H1 (cell line): ENCODE results near the gene RPLP2. TPM values are rescaled to one million over a fixed set of nuclear protein-coding genes. Genes with fewer than 3 reads are reported as not detected.

Experiments used
- CTCF ChIA-PET: fragments of 300-600 bp; sonication (Branson Sonifier 250); formaldehyde crosslinking; loops from one replicate; lab custom pipeline; 2021; ENCODE audit not compliant: partially characterized antibody; lab: Charles Lee
- POLR2A ChIA-PET: fragments of 300-600 bp; sonication (Branson Sonifier 250); formaldehyde crosslinking; loops from one replicate; lab custom pipeline; 2021; ENCODE audit warnings: inconsistent platforms; ENCODE audit not compliant: partially characterized antibody; lab: Charles Lee
- DNase-seq, 2 experiments: peaks; one replicate each; pipeline versions ENCODE4 v3.0.0 to v3.0.0-alpha.2; 2010 to 2022; ENCODE audit warnings: low spot score in 2 of 2, low read depth in 1 of 2, mixed read lengths in 1 of 2
- FAIRE-seq: peaks from 2 replicates; lab custom pipeline; 2011; peaks lifted over from hg19 to GRCh38; lab: Jason Lieb, UNC
- H2AFZ ChIP-seq: 2 replicates; pipeline ENCODE4 v1.8.1; 2012; ENCODE audit warnings: low read length, inconsistent platforms
- H2AK5ac ChIP-seq: 2 replicates; pipeline ENCODE4 v1.6.1; 2013; ENCODE audit warnings: low read depth, low read length
- H2BK120ac ChIP-seq: replicated peaks from 2 replicates; pipeline ENCODE3; 2013; ENCODE audit warnings: low read depth, low read length, inconsistent platforms
- H2BK12ac ChIP-seq: 2 replicates; pipeline ENCODE4 v1.6.1; 2013; ENCODE audit warnings: low read depth, low read length
- H2BK15ac ChIP-seq: 2 replicates; pipeline ENCODE4 v1.6.1; 2013; ENCODE audit warnings: low read length
- H2BK20ac ChIP-seq: 2 replicates; pipeline ENCODE4 v1.6.1; 2013; ENCODE audit warnings: low read length
- H2BK5ac ChIP-seq: 2 replicates; pipeline ENCODE4 v1.6.1; 2013; ENCODE audit warnings: low read depth, low read length
- H3K14ac ChIP-seq: 2 replicates; pipeline ENCODE4 v1.6.1; 2013; ENCODE audit warnings: inconsistent platforms; ENCODE audit not compliant: insufficient read length
- H3K18ac ChIP-seq: 2 replicates; pipeline ENCODE4 v1.6.1; 2013; ENCODE audit warnings: low read length; ENCODE audit errors: extremely low read depth
- H3K23ac ChIP-seq: 2 replicates; pipeline ENCODE4 v1.6.1; 2013; ENCODE audit warnings: inconsistent platforms; ENCODE audit not compliant: insufficient read length
- H3K23me2 ChIP-seq: 2 replicates; pipeline ENCODE4 v1.6.1; 2013; ENCODE audit warnings: low read depth, low read length
- H3K27ac ChIP-seq: 2 replicates; pipeline ENCODE4 v1.6.1; 2011; ENCODE audit warnings: low read depth, low read length, inconsistent platforms
- H3K27me3 ChIP-seq, 4 experiments: replicated peaks in 1 of 4; 1 replicate in 1 of 4; 2 replicates in 3 of 4; pipeline versions ENCODE4 v1.6.1 to v1.8.1; 2011 to 2013; ENCODE audit warnings: low read length in 3 of 4, mild to moderate bottlenecking in 3 of 4, inconsistent platforms in 2 of 4, mixed read lengths in 2 of 4, moderate library complexity in 1 of 4; ENCODE audit not compliant: control insufficient read depth in 3 of 4, insufficient read depth in 3 of 4; ENCODE audit errors: extremely low read depth in 1 of 4
- H3K36me3 ChIP-seq, 4 experiments: 2 replicates each; pipeline versions ENCODE4 v1.6.1 to v1.8.1; 2011 to 2013; ENCODE audit warnings: mild to moderate bottlenecking in 4 of 4, low read length in 3 of 4, moderate library complexity in 2 of 4, control low read depth in 1 of 4, inconsistent platforms in 1 of 4; ENCODE audit not compliant: insufficient read depth in 4 of 4, control insufficient read depth in 2 of 4
- H3K4ac ChIP-seq: replicated peaks from 2 replicates; pipeline ENCODE3; 2013; ENCODE audit warnings: low read length, low read depth, mixed read lengths, inconsistent platforms; ENCODE audit not compliant: insufficient read length
- H3K4me1 ChIP-seq, 4 experiments: replicated peaks in 1 of 4; 1 replicate in 1 of 4; 2 replicates in 3 of 4; pipeline versions ENCODE4 v1.6.1 to v1.8.1; 2011 to 2013; ENCODE audit warnings: low read length in 3 of 4, inconsistent platforms in 2 of 4, mixed read lengths in 1 of 4; ENCODE audit not compliant: insufficient read depth in 4 of 4, control insufficient read depth in 3 of 4
- H3K4me2 ChIP-seq, 2 experiments: 2 replicates each; pipeline versions ENCODE4 v1.6.1 to v1.8.1; 2011 to 2013; ENCODE audit warnings: low read depth in 2 of 2, low read length in 2 of 2, control low read depth in 1 of 2, inconsistent platforms in 1 of 2, mild to moderate bottlenecking in 1 of 2; ENCODE audit not compliant: insufficient read depth in 1 of 2
- H3K4me3 ChIP-seq, 4 experiments: fragments of 200-600, 300-600 bp in 1 of 4; sonication (generic), shearing (Covaris generic), sonication (Bioruptor Twin) in 1 of 4; 2 replicates each; pipeline versions ENCODE4 v1.5.1 to v1.8.1; 2011 to 2016; ENCODE audit warnings: low read length in 4 of 4, low read depth in 3 of 4, control low read depth in 2 of 4, inconsistent platforms in 2 of 4, mild to moderate bottlenecking in 2 of 4, mixed read lengths in 1 of 4, moderate library complexity in 1 of 4; ENCODE audit not compliant: insufficient read depth in 2 of 4; ENCODE audit errors: extremely low read depth in 1 of 4
- H3K56ac ChIP-seq: replicated peaks from 2 replicates; pipeline ENCODE3; 2013; ENCODE audit warnings: low read depth, mild to moderate bottlenecking, mixed read lengths, low read length, inconsistent platforms; ENCODE audit not compliant: insufficient read length
- H3K79me1 ChIP-seq: 2 replicates; pipeline ENCODE4 v1.6.1; 2013; ENCODE audit warnings: low read depth, low read length, control low read depth
- H3K79me2 ChIP-seq, 2 experiments: 2 replicates each; pipeline versions ENCODE4 v1.6.1 to v1.8.1; 2012 to 2013; ENCODE audit warnings: low read length in 2 of 2, mild to moderate bottlenecking in 2 of 2, inconsistent platforms in 1 of 2; ENCODE audit not compliant: insufficient read depth in 2 of 2, control insufficient read depth in 1 of 2
- H3K9ac ChIP-seq, 4 experiments: replicated peaks in 1 of 4; 1 replicate in 1 of 4; 2 replicates in 3 of 4; pipeline versions ENCODE4 v1.6.1 to v1.8.1; 2011 to 2013; ENCODE audit warnings: low read depth in 3 of 4, low read length in 3 of 4, control low read depth in 2 of 4, mild to moderate bottlenecking in 2 of 4, moderate library complexity in 2 of 4, inconsistent platforms in 1 of 4; ENCODE audit errors: extremely low read depth in 1 of 4
- H3K9me3 ChIP-seq, 2 experiments: 2 replicates each; pipeline versions ENCODE4 v1.6.1 to v1.8.1; 2012 to 2013; ENCODE audit warnings: mild to moderate bottlenecking in 2 of 2, moderate library complexity in 2 of 2, control low read depth in 1 of 2, inconsistent platforms in 1 of 2, low read depth in 1 of 2, low read length in 1 of 2, mixed read lengths in 1 of 2; ENCODE audit not compliant: insufficient read depth in 2 of 2
- H4K20me1 ChIP-seq, 2 experiments: replicated peaks in 1 of 2; 2 replicates each; pipeline versions ENCODE3 to v1.8.1; 2011 to 2013; ENCODE audit warnings: inconsistent platforms in 2 of 2, low read length in 2 of 2, mild to moderate bottlenecking in 1 of 2; ENCODE audit not compliant: insufficient read depth in 2 of 2, control insufficient read depth in 1 of 2
- H4K5ac ChIP-seq: 2 replicates; pipeline ENCODE4 v1.6.1; 2013; ENCODE audit warnings: low read length, low read depth, mixed read lengths, inconsistent platforms; ENCODE audit not compliant: insufficient read length
- H4K8ac ChIP-seq: 2 replicates; pipeline ENCODE4 v1.8.0; 2013; ENCODE audit warnings: mild to moderate bottlenecking, moderate library complexity, low read length, inconsistent platforms; ENCODE audit not compliant: insufficient read depth; ENCODE audit errors: extremely low read depth
- H4K91ac ChIP-seq: replicated peaks from 2 replicates; pipeline ENCODE3; 2013; ENCODE audit warnings: low read length, mixed read lengths, inconsistent platforms; ENCODE audit not compliant: insufficient read length
- ATF2 ChIP-seq: IDR thresholded peaks from 2 replicates; pipeline ENCODE4 v1.6.1; 2012; ENCODE audit warnings: low read length, inconsistent platforms
- CBX8 ChIP-seq: fragments of 300-800, 300-1000 bp; sonication (generic); IDR thresholded peaks from 2 replicates; pipeline ENCODE4 v1.7.1; 2016; ENCODE audit warnings: low read depth, low read length, borderline replicate concordance
- CEBPB ChIP-seq: IDR thresholded peaks from 2 replicates; pipeline ENCODE4 v1.6.1; 2012; ENCODE audit warnings: low read depth, low read length
- CHD2 ChIP-seq: IDR thresholded peaks from 2 replicates; pipeline ENCODE4 v1.6.1; 2012; ENCODE audit warnings: low read length, improper control_type of control experiment
- HDAC6 ChIP-seq: IDR thresholded peaks from one replicate; pipeline ENCODE4 v1.7.1; 2012; ENCODE audit warnings: low read depth, mild to moderate bottlenecking, inconsistent platforms, low read length, moderate library complexity
- POLR2A ChIP-seq, 2 experiments: IDR thresholded peaks; 1 replicate in 1 of 2; 2 replicates in 1 of 2; pipeline ENCODE4 v1.6.1; 2011; ENCODE audit warnings: low read depth in 2 of 2, low read length in 2 of 2, mild to moderate bottlenecking in 2 of 2; ENCODE audit errors: control extremely low read depth in 1 of 2
- RNF2 ChIP-seq: fragments of 200-900, 300-1000 bp; sonication (generic); IDR thresholded peaks from 2 replicates; pipeline ENCODE4 v1.7.1; 2016; ENCODE audit warnings: borderline replicate concordance, low read depth, mild to moderate bottlenecking, antibody characterized with exemption, low read length; ENCODE audit not compliant: poor library complexity, severe bottlenecking; ENCODE audit errors: missing control alignments
- SRF ChIP-seq: IDR thresholded peaks from 2 replicates; pipeline ENCODE4 v1.6.1; 2011; ENCODE audit warnings: mild to moderate bottlenecking, low read depth, low read length, moderate library complexity
- TEAD4 ChIP-seq: IDR thresholded peaks from 2 replicates; pipeline ENCODE4 v1.6.1; 2012; ENCODE audit warnings: low read depth, low read length, inconsistent platforms, mixed read lengths
- WGBS, 2 experiments: shearing (Covaris generic) in 1 of 2; methylation state at CpG; one replicate each; pipeline versions ENCODE4 v1.1.6 to v1.1.7; 2013 to 2015; ENCODE audit warnings: low lambda C conversion rate in 2 of 2, mixed read lengths in 2 of 2, inconsistent platforms in 1 of 2, low coverage in 1 of 2, missing lambda C conversion rate in 1 of 2; ENCODE audit not compliant: insufficient replicate concordance in 2 of 2, insufficient coverage in 1 of 2, insufficient read length in 1 of 2; ENCODE audit errors: extremely low coverage in 1 of 2, missing lambda C conversion rate in 1 of 2; 5-methylcytosine and 5-hydroxymethylcytosine counted together
- polyA plus RNA-seq, 7 experiments: library from polyadenylated mRNA; depleted of rRNA in 3 of 7; stranded (reverse) in 5 of 7; unstranded in 2 of 7; fragments of >200 nt in 5 of 7; fragments of 200-250 nt in 2 of 7; gene quantifications; 1 replicate in 5 of 7; 2 replicates in 1 of 7; 4 replicates in 1 of 7; pipeline versions ENCODE4 v1.2.1 to v1.2.3, GENCODE V29; 2011 to 2013; ENCODE audit warnings: missing spikeins in 2 of 7, mixed read lengths in 2 of 7
- total RNA-seq: library from RNA; stranded (reverse); fragmentation: NEBNext Ultra II Directional; extraction: Animal tissue kit (Norgen Biotek cat#: 25700); gene quantifications from 2 replicates; pipeline ENCODE4 v1.2.1, GENCODE V29; 2021

The RPLP2 gene
- total and polyA plus RNA-seq, 2 of the 8 experiments (the other 6 are each of a cell fraction or from before 2014, with no cell fraction given), result 1,789 to 2,106 TPM

DNA sequence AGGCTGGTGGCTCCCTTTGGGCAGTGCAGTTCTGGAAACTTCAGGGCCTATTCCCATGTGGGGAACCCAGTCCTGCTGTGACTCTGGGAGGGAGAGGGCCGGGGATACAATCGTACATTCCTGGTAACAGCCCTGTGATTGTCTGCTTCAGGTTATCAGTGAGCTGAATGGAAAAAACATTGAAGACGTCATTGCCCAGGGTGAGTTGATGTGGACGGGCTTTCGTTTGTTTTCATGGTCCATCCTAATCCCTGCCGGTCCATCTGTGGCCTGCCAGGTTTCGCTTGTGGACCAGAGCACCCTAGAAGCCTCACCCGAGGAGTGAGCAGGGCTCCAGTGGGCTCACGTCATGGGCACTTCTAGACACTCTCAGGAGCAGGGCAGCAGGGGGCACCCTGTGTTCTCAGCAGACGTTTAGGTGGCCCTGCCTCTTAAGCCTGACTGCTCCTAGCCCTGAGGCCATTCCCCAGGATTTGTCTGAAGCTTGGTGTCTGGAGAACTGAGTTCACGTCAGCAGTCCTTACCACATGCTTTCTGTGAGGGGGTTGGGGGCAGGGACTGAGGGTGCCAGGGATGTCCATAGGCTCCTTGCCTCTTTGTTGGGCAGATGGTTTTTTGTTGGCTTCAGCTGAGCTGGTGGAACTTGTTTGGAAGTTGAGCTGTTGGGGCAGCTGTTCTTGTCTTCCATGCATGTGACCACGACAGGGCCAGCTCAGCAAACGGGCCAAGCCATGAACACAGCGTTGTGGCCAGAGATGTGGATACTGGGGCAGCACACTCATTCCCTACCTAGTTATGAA, 1.9 kb downstream of the RPLP2 start:
- no peak overlapping the region for H3K27ac ChIP-seq
- H2BK15ac ChIP-seq, result no peak overlapping the region
- H4K5ac ChIP-seq, result no peak overlapping the region
- H3K4me3 ChIP-seq, result peak overlapping the region in 3 of 4 experiments; percentile 66 to 100 (median 96); a peak in 5 of 8 replicates
- WGBS, 2 experiments, result 90% methylated on average over 14 of the region's 14 CpGs; no CpG with 5 or more reads in 1 of the 2 experiments
- no peaks in the 10 kb centered on the region for H3K9me3 ChIP-seq
- H3K23ac ChIP-seq, result no peak overlapping the region
- no peak overlapping the region for H3K56ac ChIP-seq
- no peak overlapping the region; the same call in 1 of the 2 replicates for H4K8ac ChIP-seq
- H4K91ac ChIP-seq, result no peak overlapping the region
- peak overlapping the region; percentile 49; the same call in 1 of the 2 replicates for H2BK5ac ChIP-seq
- no peak overlapping the region for H2AK5ac ChIP-seq
- no peaks in the 10 kb centered on the region for H3K79me1 ChIP-seq
- DNase-seq (no peak), FAIRE-seq (no peak)
- no peak overlapping the region for H3K14ac ChIP-seq
- peak overlapping the region; percentile 12; the same call in 1 of the 2 replicates for H2BK12ac ChIP-seq
- no peaks in the 10 kb centered on the region for H3K27me3 ChIP-seq
- ChIA-PET POLR2A (interaction anchor here (0.5 to 53.0 kb wide), 6 partner anchors 1 to 234 kb away, joined by 3 to 1917 read pairs (median 4); partner anchors contain the start of genes CD151, CEND1, CRACR2B and PIDD1), CTCF (interaction anchor here (0.6 to 2.2 kb wide), 8 partner anchors 7 to 118 kb away, joined by 3 to 5 read pairs (median 3); partner anchors contain the start of gene PNPLA2)
- peaks cover 0 to 9% (median 2%) of the 10 kb centered on the region in 4 experiments; a peak in 3 of 7 replicates for H3K4me1 ChIP-seq
- H3K23me2 ChIP-seq, result peaks cover 5% of the 10 kb centered on the region; the same call in 1 of the 2 replicates
- no peak overlapping the region for H2BK20ac ChIP-seq
- H2BK120ac ChIP-seq, result no peak overlapping the region
- peaks cover 10 to 22% of the 10 kb centered on the region in 2 experiments for H4K20me1 ChIP-seq
- H3K4me2 ChIP-seq, result peak overlapping the region; percentile 77 to 91
- no peak overlapping the region for H3K18ac ChIP-seq
- no peak overlapping the region for H2AFZ ChIP-seq
- H3K9ac ChIP-seq, result 0 out of 7 replicates have a peak overlapping the region, but pooled peaks of 1 of the 4 experiments have one; percentile 99
- H3K36me3 ChIP-seq, result peaks cover 16 to 29% (median 26%) of the 10 kb centered on the region in 4 experiments
- H3K4ac ChIP-seq, result no peak overlapping the region
- H3K79me2 ChIP-seq, result peaks cover 7 to 32% of the 10 kb centered on the region in 2 experiments; a peak in 3 of 4 replicates
- TF ChIP-seq ATF2 (no peak), TEAD4 (no peak), HDAC6 (no peak), POLR2A (IDR thresholded peaks at IDR 0.05; ENCODE audit: control extremely low read depth in 1 of 2, low read depth in 2 of 2, low read length in 2 of 2) (no peak), SRF (no peak), CHD2 (no peak), CBX8 (no peak), RNF2 (no peak), CEBPB (no peak)
